Stimulated activated effector memory CD8-positive, alpha-beta T cell treated with anti-CD3 and anti-CD28 coated beads, Interleukin-12 subunit alpha, Interleukin-12 subunit beta, amount 100 ng/mL, for 72 hours (primary cell): ENCODE results near the gene EXOC7.
"Not testable (repeated sequence)": the region's sequence is repeated elsewhere in the genome, so short reads cannot be mapped to it uniquely, and the experiment has no call there.

Source experiments
- ATAC-seq: fragments of 150-1000 bp; cut with Tn5 transposase; 2 replicates; pipeline ENCODE4 v1.10.0; 2021
- DNase-seq, 2 donors: peaks; one replicate each; pipeline ENCODE4 v3.0.0; 2021 to 2022; ENCODE audit warnings: low spot score in 2 of 2
- H3K27ac Mint-ChIP-seq: one replicate; pipeline ENCODE4 v1.8.0; 2022; ENCODE audit warnings: mild to moderate bottlenecking, mixed read lengths
- H3K36me3 Mint-ChIP-seq: one replicate; pipeline ENCODE4 v1.8.0; 2022; ENCODE audit warnings: mild to moderate bottlenecking, mixed read lengths
- H3K4me1 Mint-ChIP-seq: one replicate; pipeline ENCODE4 v1.8.0; 2022; ENCODE audit warnings: mixed read lengths
- H3K4me3 Mint-ChIP-seq: one replicate; pipeline ENCODE4 v1.8.0; 2022; ENCODE audit warnings: mild to moderate bottlenecking, mixed read lengths
- H3K9me3 Mint-ChIP-seq: one replicate; pipeline ENCODE4 v1.8.0; 2022; ENCODE audit warnings: mixed read lengths

The EXOC7 gene

GRCh38 chr17:76078370-76078769 lies 25.2 kb downstream of the EXOC7 start:
- not testable (repeated sequence) for H3K4me3 Mint-ChIP-seq, H3K9me3 Mint-ChIP-seq, ATAC-seq, H3K36me3 Mint-ChIP-seq, H3K27ac Mint-ChIP-seq, DNase-seq
- peaks cover 33% of the 10 kb centered on the region for H3K4me1 Mint-ChIP-seq

- Mint-ChIP-seq H3K4me3 (no peak overlapping the region), H3K9me3 (no peaks in the 10 kb centered on the region), H3K27ac (no peak overlapping the region), H3K36me3 (peaks cover 2% of the 10 kb centered on the region), H3K4me1 (peaks cover 33% of the 10 kb centered on the region)
- DNase-seq (no peak), ATAC-seq (no peak)
These were observed 25.9 kb downstream of the EXOC7 start for GRCh38 chr17:76077584-76078110.

- DNase-seq (no peak), ATAC-seq (peak; percentile 5)
- Mint-ChIP-seq H3K9me3 (no peaks in the 10 kb centered on the region), H3K36me3 (peaks cover 8% of the 10 kb centered on the region), H3K27ac (no peak overlapping the region), H3K4me1 (peaks cover 33% of the 10 kb centered on the region), H3K4me3 (peak overlapping the region; percentile 68)
These were observed 26.6 kb downstream of the EXOC7 start for GRCh38 chr17:76076765-76077583.

GRCh38 chr17:76076146-76076764 lies 27.3 kb downstream of the EXOC7 start:
- H3K4me1 Mint-ChIP-seq = peaks cover 27% of the 10 kb centered on the region
- ATAC-seq (no peak), DNase-seq (no peak)
- H3K9me3 Mint-ChIP-seq = no peaks in the 10 kb centered on the region
- peak overlapping the region; percentile 68 for H3K4me3 Mint-ChIP-seq
- no peak overlapping the region for H3K27ac Mint-ChIP-seq
- H3K36me3 Mint-ChIP-seq = peaks cover 15% of the 10 kb centered on the region

GRCh38 chr17:76075364-76076145 lies 28.0 kb downstream of the EXOC7 start:
- H3K36me3 Mint-ChIP-seq = peaks cover 18% of the 10 kb centered on the region
- no peaks in the 10 kb centered on the region for H3K9me3 Mint-ChIP-seq
- DNase-seq = peak in 1 of 2 donors; percentile 63
- no peak overlapping the region for H3K27ac Mint-ChIP-seq
- no peak for ATAC-seq
- peaks cover 33% of the 10 kb centered on the region for H3K4me1 Mint-ChIP-seq
- peak overlapping the region; percentile 68 for H3K4me3 Mint-ChIP-seq

- Mint-ChIP-seq H3K9me3 (no peaks in the 10 kb centered on the region), H3K4me1 (peaks cover 40% of the 10 kb centered on the region), H3K36me3 (peaks cover 27% of the 10 kb centered on the region), H3K27ac (no peak within 1 kb of the TSS), H3K4me3 (peak within 1 kb of the TSS; percentile 68)
- DNase-seq (no peak), ATAC-seq (no peak)
These were observed 28.9 kb downstream of the EXOC7 start, which contains the start of gene GALR2 for GRCh38 chr17:76074390-76075363. GALR2 (plus strand) TSS chr17:76074781; CDS start chr17:76074884, 103 bp downstream.

- H3K4me1 Mint-ChIP-seq = peaks cover 33% of the 10 kb centered on the region
- peaks cover 51% of the 10 kb centered on the region for H3K36me3 Mint-ChIP-seq
- DNase-seq (peak; percentile 73 to 93), ATAC-seq (peak; percentile 88)
- H3K27ac Mint-ChIP-seq = peak within 1 kb of the TSS; percentile 99
- peak within 1 kb of the TSS; percentile 96 for H3K4me3 Mint-ChIP-seq
- H3K9me3 Mint-ChIP-seq = no peaks in the 10 kb centered on the region
These were observed 31.3 kb downstream of the EXOC7 start, which contains the start of gene SRP68 for GRCh38 chr17:76072148-76072858. SRP68 (minus strand) TSS chr17:76072517; CDS start chr17:76072491, 26 bp downstream.

GRCh38 chr17:76071531-76072147 lies 31.9 kb downstream of the EXOC7 start:
- H3K36me3 Mint-ChIP-seq = peaks cover 57% of the 10 kb centered on the region
- H3K4me3 Mint-ChIP-seq = peak overlapping the region; percentile 96
- ATAC-seq = peak; percentile 82
- peaks cover 26% of the 10 kb centered on the region for H3K4me1 Mint-ChIP-seq
- H3K27ac Mint-ChIP-seq = peak overlapping the region; percentile 99
- H3K9me3 Mint-ChIP-seq = no peaks in the 10 kb centered on the region
- DNase-seq = peak; percentile 31 to 76

- Mint-ChIP-seq H3K4me1 (peaks cover 31% of the 10 kb centered on the region), H3K27ac (peak overlapping the region; percentile 23), H3K4me3 (no peak overlapping the region), H3K36me3 (peaks cover 100% of the 10 kb centered on the region), H3K9me3 (no peaks in the 10 kb centered on the region)
- no peak for DNase-seq
- ATAC-seq = no peak
These were observed 37.8 kb downstream of the EXOC7 start for GRCh38 chr17:76065775-76066174.

GRCh38 chr17:76063875-76064546 lies 39.6 kb downstream of the EXOC7 start:
- Mint-ChIP-seq H3K9me3 (no peaks in the 10 kb centered on the region), H3K4me3 (peak overlapping the region; percentile 17), H3K36me3 (peaks cover 100% of the 10 kb centered on the region), H3K4me1 (peaks cover 21% of the 10 kb centered on the region), H3K27ac (peak overlapping the region; percentile 14)
- ATAC-seq (peak; percentile 81), DNase-seq (peak in 1 of 2 donors; percentile 69)

- peaks cover 100% of the 10 kb centered on the region for H3K36me3 Mint-ChIP-seq
- peak overlapping the region; percentile 45 for H3K27ac Mint-ChIP-seq
These were observed 45.3 kb downstream of the EXOC7 start for GRCh38 chr17:76058264-76058663.

GRCh38 chr17:76056882-76057281 lies 46.7 kb downstream of the EXOC7 start:
- no peak overlapping the region for H3K27ac Mint-ChIP-seq
- H3K9me3 Mint-ChIP-seq = no peaks in the 10 kb centered on the region
- no peak for DNase-seq
- no peak overlapping the region for H3K4me3 Mint-ChIP-seq
- peaks cover 100% of the 10 kb centered on the region for H3K36me3 Mint-ChIP-seq
- peaks cover 10% of the 10 kb centered on the region for H3K4me1 Mint-ChIP-seq
- no peak for ATAC-seq

More at GRCh38 chr17:76058264-76058663, 45.3 kb downstream of the EXOC7 start:
- DNase-seq, H3K4me1 Mint-ChIP-seq, H3K4me3 Mint-ChIP-seq, H3K9me3 Mint-ChIP-seq, ATAC-seq: not testable (repeated sequence)

GRCh38 chr17:76054112-76054476 lies 49.5 kb downstream of the EXOC7 start:
- no peaks in the 10 kb centered on the region for H3K9me3 Mint-ChIP-seq
- DNase-seq (no peak), ATAC-seq (no peak)
- H3K36me3 Mint-ChIP-seq = peaks cover 100% of the 10 kb centered on the region
- H3K4me1 Mint-ChIP-seq = peaks cover 21% of the 10 kb centered on the region
- H3K27ac Mint-ChIP-seq = no peak overlapping the region
- no peak overlapping the region for H3K4me3 Mint-ChIP-seq
